H9 (cell line): ENCODE measurements around the gene USP6NL. TPM values are rescaled to one million over a fixed set of nuclear protein-coding genes. Genes with fewer than 3 reads are reported as not detected.

Experiments
- DNase-seq: peaks from one replicate; pipeline ENCODE4 v3.0.0-alpha.2; 2017
- H2AFZ ChIP-seq: one replicate; pipeline ENCODE4 v1.6.1; 2013; ENCODE audit warnings: mild to moderate bottlenecking, low read length, control low read depth, moderate library complexity
- H2AK5ac ChIP-seq: 2 replicates; pipeline ENCODE4 v1.6.1; 2013; ENCODE audit warnings: low read length, control low read depth, mixed read lengths; ENCODE audit not compliant: insufficient read length
- H2BK120ac ChIP-seq: one replicate; pipeline ENCODE4 v1.6.1; 2013; ENCODE audit warnings: low read depth, mild to moderate bottlenecking, low read length, control low read depth, inconsistent platforms; ENCODE audit not compliant: poor library complexity, severe bottlenecking
- H2BK12ac ChIP-seq: 2 replicates; pipeline ENCODE4 v1.6.1; 2013; ENCODE audit warnings: low read length, control low read depth, mixed read lengths, low read depth; ENCODE audit not compliant: insufficient read length
- H2BK15ac ChIP-seq: 2 replicates; pipeline ENCODE4 v1.6.1; 2013; ENCODE audit warnings: low read depth, low read length, control low read depth
- H2BK20ac ChIP-seq: one replicate; pipeline ENCODE4 v1.6.1; 2013; ENCODE audit warnings: low read depth, mild to moderate bottlenecking, low read length, control low read depth, inconsistent platforms; ENCODE audit not compliant: poor library complexity, severe bottlenecking
- H2BK5ac ChIP-seq: 2 replicates; pipeline ENCODE4 v1.6.1; 2013; ENCODE audit warnings: low read length, control low read depth, mixed read lengths; ENCODE audit not compliant: insufficient read length
- H3K14ac ChIP-seq: 2 replicates; pipeline ENCODE4 v1.6.1; 2013; ENCODE audit warnings: low read length, control low read depth; ENCODE audit not compliant: insufficient read depth
- H3K18ac ChIP-seq: 2 replicates; pipeline ENCODE4 v1.6.1; 2013; ENCODE audit warnings: low read depth, mild to moderate bottlenecking, mixed read lengths, low read length, control low read depth; ENCODE audit not compliant: insufficient read length
- H3K23ac ChIP-seq: 2 replicates; pipeline ENCODE4 v1.6.1; 2013; ENCODE audit warnings: low read length, control low read depth, mixed read lengths, low read depth; ENCODE audit not compliant: insufficient read length
- H3K23me2 ChIP-seq: 2 replicates; pipeline ENCODE4 v1.6.1; 2013; ENCODE audit warnings: low read depth, mild to moderate bottlenecking, mixed read lengths, low read length, control low read depth; ENCODE audit not compliant: insufficient read length, poor library complexity, severe bottlenecking
- H3K27ac ChIP-seq: 2 replicates; pipeline ENCODE4 v1.5.1; 2013; ENCODE audit warnings: low read length, control low read depth, mixed read lengths, low read depth; ENCODE audit not compliant: insufficient read length
- H3K27me3 ChIP-seq: 2 replicates; pipeline ENCODE4 v1.6.1; 2013; ENCODE audit warnings: low read length, control low read depth, inconsistent platforms; ENCODE audit not compliant: insufficient read depth
- H3K4ac ChIP-seq: 2 replicates; pipeline ENCODE4 v1.6.1; 2013; ENCODE audit warnings: low read depth, mild to moderate bottlenecking, control low read depth, inconsistent platforms, low read length, moderate library complexity
- H3K4me1 ChIP-seq: 2 replicates; pipeline ENCODE4 v1.6.1; 2013; ENCODE audit warnings: low read length, control low read depth, inconsistent platforms; ENCODE audit not compliant: insufficient read depth
- H3K4me2 ChIP-seq: 2 replicates; pipeline ENCODE4 v1.6.1; 2013; ENCODE audit warnings: low read length, control low read depth, mixed read lengths; ENCODE audit not compliant: insufficient read length, insufficient read depth
- H3K56ac ChIP-seq: 2 replicates; pipeline ENCODE4 v1.6.1; 2013; ENCODE audit warnings: low read depth, mild to moderate bottlenecking, mixed read lengths, low read length, control low read depth; ENCODE audit not compliant: insufficient read length
- H3K79me1 ChIP-seq: 2 replicates; pipeline ENCODE4 v1.6.1; 2013; ENCODE audit warnings: low read depth, mild to moderate bottlenecking, moderate library complexity, low read length, control low read depth, inconsistent platforms; ENCODE audit not compliant: insufficient read depth, poor library complexity, severe bottlenecking
- H3K79me2 ChIP-seq: 2 replicates; pipeline ENCODE4 v1.6.1; 2013; ENCODE audit warnings: low read length, control low read depth, inconsistent platforms; ENCODE audit not compliant: insufficient read depth
- H3K9ac ChIP-seq: 2 replicates; pipeline ENCODE4 v1.6.1; 2013; ENCODE audit warnings: low read length, control low read depth, mixed read lengths; ENCODE audit not compliant: insufficient read length; ENCODE audit errors: extremely low read depth
- H3K9me3 ChIP-seq: one replicate; pipeline ENCODE4 v1.6.1; 2013; ENCODE audit warnings: low read depth, low read length, inconsistent platforms; ENCODE audit not compliant: control insufficient read depth
- H3T11ph ChIP-seq: one replicate; pipeline ENCODE4 v1.6.1; 2013; ENCODE audit warnings: mild to moderate bottlenecking, low read length, control low read depth, inconsistent platforms
- H4K20me1 ChIP-seq: one replicate; pipeline ENCODE4 v1.6.1; 2013; ENCODE audit not compliant: control insufficient read depth, insufficient read length, insufficient read depth
- H4K5ac ChIP-seq: 2 replicates; pipeline ENCODE4 v1.6.1; 2013; ENCODE audit warnings: low read depth, mild to moderate bottlenecking, mixed read lengths, low read length, control low read depth; ENCODE audit not compliant: insufficient read length
- H4K8ac ChIP-seq: replicated peaks from 2 replicates; pipeline ENCODE4 v1.6.1; 2013; ENCODE audit warnings: low read length, control low read depth, mixed read lengths, low read depth; ENCODE audit not compliant: insufficient read length
- H4K91ac ChIP-seq: 2 replicates; pipeline ENCODE4 v1.6.1; 2013; ENCODE audit warnings: low read depth, mild to moderate bottlenecking, moderate library complexity, mixed read lengths, low read length, control low read depth; ENCODE audit not compliant: insufficient read length
- H3K27ac Mint-ChIP-seq, 3 experiments: 2 replicates in 2 of 3; 3 replicates in 1 of 3; pipeline ENCODE4 v1.8.0; 2020 to 2021; ENCODE audit warnings: mixed read lengths in 3 of 3, mild to moderate bottlenecking in 1 of 3, moderate library complexity in 1 of 3
- H3K27me3 Mint-ChIP-seq: 2 replicates; pipeline ENCODE4 v1.8.0; 2021; ENCODE audit warnings: low read depth, mild to moderate bottlenecking, moderate library complexity, mixed read lengths
- H3K36me3 Mint-ChIP-seq, 3 experiments: 2 replicates in 2 of 3; 3 replicates in 1 of 3; pipeline ENCODE4 v1.8.0; 2020 to 2021; ENCODE audit warnings: low read depth in 3 of 3, mixed read lengths in 3 of 3; ENCODE audit not compliant: insufficient read depth in 1 of 3
- H3K4me1 Mint-ChIP-seq, 2 experiments: 2 replicates each; pipeline ENCODE4 v1.8.0; 2020; ENCODE audit warnings: mixed read lengths in 2 of 2
- H3K4me3 Mint-ChIP-seq, 2 experiments: 2 replicates in 1 of 2; 3 replicates in 1 of 2; pipeline ENCODE4 v1.8.0; 2020 to 2021; ENCODE audit warnings: mild to moderate bottlenecking in 2 of 2, mixed read lengths in 2 of 2, moderate library complexity in 1 of 2
- H3K9me3 Mint-ChIP-seq, 2 experiments: 2 replicates in 1 of 2; 3 replicates in 1 of 2; pipeline ENCODE4 v1.8.0; 2020; ENCODE audit warnings: mild to moderate bottlenecking in 2 of 2, mixed read lengths in 2 of 2, moderate library complexity in 1 of 2
- WGBS: extraction: QIAGEN DNeasy Blood & Tissue Kit; methylation state at CpG from one replicate; pipeline ENCODE4 v1.1.7; 2013; ENCODE audit warnings: missing lambda C conversion rate, low lambda C conversion rate, mixed read lengths; ENCODE audit not compliant: insufficient read length; ENCODE audit errors: extremely low coverage; 5-methylcytosine and 5-hydroxymethylcytosine counted together
- total RNA-seq: library from RNA; stranded (reverse); gene quantifications from 2 replicates; pipeline ENCODE4 v1.2.1, GENCODE V29; 2021
- TF ChIP-seq, protein P1 (sequence below): fragments of 200-600 bp; sonication (generic); conservative IDR thresholded peaks from 3 replicates; pipeline ENCODE4 v1.8.0; 2021; ENCODE audit warnings: antibody characterized with exemption, mild to moderate bottlenecking

USP6NL gene
- total RNA-seq, 1 experiment from 2014 or later = 28.3 TPM

DNA sequence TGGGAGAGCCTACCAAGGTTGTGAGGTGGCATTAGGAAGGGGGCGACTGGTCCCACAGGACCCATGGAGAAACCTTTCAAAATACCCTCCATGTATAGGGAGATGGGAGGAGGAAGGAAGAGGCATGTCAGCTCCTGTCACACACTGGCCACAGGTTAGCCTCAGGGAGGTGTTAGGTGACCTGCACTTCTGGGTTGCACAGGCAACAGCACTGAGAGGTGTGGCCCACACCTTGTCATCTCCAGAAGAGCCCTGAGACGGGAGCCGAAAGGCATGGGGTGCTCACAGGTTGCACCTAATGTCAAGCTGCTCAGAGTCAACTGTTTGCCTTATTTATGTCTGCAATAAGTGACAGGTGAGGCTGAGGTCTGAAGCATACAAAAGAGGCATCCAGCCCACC, 14.6 kb upstream of the USP6NL start:
- no peak overlapping the region for H2BK5ac ChIP-seq
- H3K4me2 ChIP-seq = no peak overlapping the region
- no peak overlapping the region for H3K18ac ChIP-seq
- no peak for DNase-seq
- Mint-ChIP-seq H3K27me3 (no peaks in the 10 kb centered on the region), H3K36me3 (no peaks in the 10 kb centered on the region), H3K4me1 (peaks cover 0 to 8% of the 10 kb centered on the region in 2 experiments; a peak in 2 of 4 replicates), H3K9me3 (no peaks in the 10 kb centered on the region), H3K4me3 (no peak overlapping the region), H3K27ac (no peak overlapping the region; a peak in 1 of 7 replicates)
- no peak overlapping the region for H2AFZ ChIP-seq
- no peak overlapping the region for H4K8ac ChIP-seq
- H2AK5ac ChIP-seq = no peak overlapping the region
- H4K20me1 ChIP-seq = no peaks in the 10 kb centered on the region
- H3K14ac ChIP-seq = no peak overlapping the region; the same call in 1 of the 2 replicates
- H3K56ac ChIP-seq = no peak overlapping the region
- no peak overlapping the region for H4K5ac ChIP-seq
- H3K27me3 ChIP-seq = no peaks in the 10 kb centered on the region
- H3K79me2 ChIP-seq = no peaks in the 10 kb centered on the region
- no peak overlapping the region for H2BK12ac ChIP-seq
- no peak overlapping the region for H3K27ac ChIP-seq
- no peak overlapping the region for H4K91ac ChIP-seq
- H3K23me2 ChIP-seq = no peaks in the 10 kb centered on the region
- no peak overlapping the region for H3T11ph ChIP-seq
- H3K9me3 ChIP-seq = no peaks in the 10 kb centered on the region
- H3K4me1 ChIP-seq = peaks cover 3% of the 10 kb centered on the region; the same call in 1 of the 2 replicates
- no CpG with 5 or more reads among the region's 3 CpGs for WGBS
- H2BK15ac ChIP-seq = no peak overlapping the region
- H3K23ac ChIP-seq = no peak overlapping the region
- H3K4ac ChIP-seq = no peak overlapping the region
- H2BK120ac ChIP-seq = no peak overlapping the region
- H3K9ac ChIP-seq = no peak overlapping the region
- H2BK20ac ChIP-seq = no peak overlapping the region
- TF ChIP-seq, protein P1, sequence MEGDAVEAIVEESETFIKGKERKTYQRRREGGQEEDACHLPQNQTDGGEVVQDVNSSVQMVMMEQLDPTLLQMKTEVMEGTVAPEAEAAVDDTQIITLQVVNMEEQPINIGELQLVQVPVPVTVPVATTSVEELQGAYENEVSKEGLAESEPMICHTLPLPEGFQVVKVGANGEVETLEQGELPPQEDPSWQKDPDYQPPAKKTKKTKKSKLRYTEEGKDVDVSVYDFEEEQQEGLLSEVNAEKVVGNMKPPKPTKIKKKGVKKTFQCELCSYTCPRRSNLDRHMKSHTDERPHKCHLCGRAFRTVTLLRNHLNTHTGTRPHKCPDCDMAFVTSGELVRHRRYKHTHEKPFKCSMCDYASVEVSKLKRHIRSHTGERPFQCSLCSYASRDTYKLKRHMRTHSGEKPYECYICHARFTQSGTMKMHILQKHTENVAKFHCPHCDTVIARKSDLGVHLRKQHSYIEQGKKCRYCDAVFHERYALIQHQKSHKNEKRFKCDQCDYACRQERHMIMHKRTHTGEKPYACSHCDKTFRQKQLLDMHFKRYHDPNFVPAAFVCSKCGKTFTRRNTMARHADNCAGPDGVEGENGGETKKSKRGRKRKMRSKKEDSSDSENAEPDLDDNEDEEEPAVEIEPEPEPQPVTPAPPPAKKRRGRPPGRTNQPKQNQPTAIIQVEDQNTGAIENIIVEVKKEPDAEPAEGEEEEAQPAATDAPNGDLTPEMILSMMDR = no peak
- no peaks in the 10 kb centered on the region for H3K79me1 ChIP-seq
